Chondrocyte (in vitro differentiated cells): Measurements from ENCODE around the gene MAGEA9B. TPM values are rescaled to one million over a fixed set of nuclear protein-coding genes. Genes with fewer than 3 reads are reported as not detected.
"Not testable (repeated sequence)": the region's sequence is repeated elsewhere in the genome, so short reads cannot be mapped to it uniquely, and the experiment has no call there.

Experiments used
- DNase-seq: peaks from one replicate; pipeline ENCODE4 v3.0.0; 2021; ENCODE audit warnings: mixed read lengths, low spot score
- H3K27ac Mint-ChIP-seq: one replicate; pipeline ENCODE4 v1.8.0; 2021; ENCODE audit warnings: mild to moderate bottlenecking, moderate library complexity, mixed read lengths; ENCODE audit not compliant: unreplicated experiment
- H3K27me3 Mint-ChIP-seq: 2 replicates; pipeline ENCODE4 v1.8.0; 2021; ENCODE audit warnings: low read depth, mixed read lengths
- H3K36me3 Mint-ChIP-seq: 2 replicates; pipeline ENCODE4 v1.8.0; 2021; ENCODE audit warnings: low read depth, mixed read lengths
- H3K4me1 Mint-ChIP-seq: 2 replicates; pipeline ENCODE4 v1.8.0; 2021; ENCODE audit warnings: low read depth, mild to moderate bottlenecking, mixed read lengths
- H3K4me3 Mint-ChIP-seq: one replicate; pipeline ENCODE4 v1.8.0; 2021; ENCODE audit warnings: mild to moderate bottlenecking, moderate library complexity, mixed read lengths; ENCODE audit not compliant: unreplicated experiment
- H3K9me3 Mint-ChIP-seq: 2 replicates; pipeline ENCODE4 v1.8.0; 2021; ENCODE audit warnings: low read depth, mixed read lengths
- total RNA-seq: library from RNA; stranded (reverse); gene quantifications from 3 replicates; pipeline ENCODE4 v1.2.1, GENCODE V29; 2021
- TF ChIP-seq, protein P1 (sequence below): fragments of 200-600 bp; sonication (generic); IDR thresholded peaks from 2 replicates; pipeline ENCODE4 v1.5.0; 2021; ENCODE audit warnings: antibody characterized with exemption, mild to moderate bottlenecking, moderate library complexity

MAGEA9B gene
- total RNA-seq, 1 donor from 2014 or later: not detected

DNA sequence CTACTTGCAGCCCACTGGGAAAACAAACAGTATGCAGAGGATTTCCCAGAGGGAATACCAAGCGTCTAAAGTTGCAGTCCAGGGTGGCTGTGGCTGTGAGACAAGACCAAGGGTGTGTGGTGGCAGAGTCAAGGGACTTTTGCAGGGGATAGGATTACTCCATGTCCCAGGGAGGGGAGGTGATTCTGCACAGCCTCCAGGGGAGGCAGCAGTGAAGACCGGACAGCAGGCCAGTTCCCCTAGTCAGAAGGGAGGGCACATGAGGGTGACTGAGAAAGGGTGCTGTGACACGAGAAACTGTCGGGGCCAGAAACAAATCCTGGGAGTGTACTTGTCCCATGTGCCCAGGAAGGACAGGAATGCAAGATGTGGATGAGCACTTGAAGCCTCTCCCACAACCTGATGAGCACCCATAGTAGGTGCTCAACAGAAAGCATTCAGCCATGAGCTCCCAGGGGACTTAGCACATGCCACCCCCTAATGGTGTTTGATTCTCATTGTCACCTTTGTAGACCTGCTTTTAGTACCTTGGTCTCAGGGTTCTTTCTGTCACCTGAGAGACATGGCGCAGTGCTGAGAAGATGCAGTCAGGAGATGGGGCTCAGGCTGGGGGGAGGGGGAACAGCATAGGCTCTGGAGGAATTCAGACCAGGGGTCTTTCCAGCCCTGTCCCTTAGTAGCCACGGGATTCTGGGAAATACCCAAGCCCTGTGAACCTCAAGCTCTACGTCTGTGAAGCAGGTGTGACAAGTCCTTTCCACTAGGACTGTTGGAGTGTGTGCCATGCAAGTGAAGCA is 19.4 kb downstream of the MAGEA9B start:
- TF ChIP-seq, protein P1, sequence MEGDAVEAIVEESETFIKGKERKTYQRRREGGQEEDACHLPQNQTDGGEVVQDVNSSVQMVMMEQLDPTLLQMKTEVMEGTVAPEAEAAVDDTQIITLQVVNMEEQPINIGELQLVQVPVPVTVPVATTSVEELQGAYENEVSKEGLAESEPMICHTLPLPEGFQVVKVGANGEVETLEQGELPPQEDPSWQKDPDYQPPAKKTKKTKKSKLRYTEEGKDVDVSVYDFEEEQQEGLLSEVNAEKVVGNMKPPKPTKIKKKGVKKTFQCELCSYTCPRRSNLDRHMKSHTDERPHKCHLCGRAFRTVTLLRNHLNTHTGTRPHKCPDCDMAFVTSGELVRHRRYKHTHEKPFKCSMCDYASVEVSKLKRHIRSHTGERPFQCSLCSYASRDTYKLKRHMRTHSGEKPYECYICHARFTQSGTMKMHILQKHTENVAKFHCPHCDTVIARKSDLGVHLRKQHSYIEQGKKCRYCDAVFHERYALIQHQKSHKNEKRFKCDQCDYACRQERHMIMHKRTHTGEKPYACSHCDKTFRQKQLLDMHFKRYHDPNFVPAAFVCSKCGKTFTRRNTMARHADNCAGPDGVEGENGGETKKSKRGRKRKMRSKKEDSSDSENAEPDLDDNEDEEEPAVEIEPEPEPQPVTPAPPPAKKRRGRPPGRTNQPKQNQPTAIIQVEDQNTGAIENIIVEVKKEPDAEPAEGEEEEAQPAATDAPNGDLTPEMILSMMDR: no peak
- H3K36me3 Mint-ChIP-seq: no peaks in the 10 kb centered on the region
- no peaks in the 10 kb centered on the region for H3K27me3 Mint-ChIP-seq
- H3K4me1 Mint-ChIP-seq: peaks cover 13% of the 10 kb centered on the region
- no peak overlapping the region for H3K27ac Mint-ChIP-seq
- no peak for DNase-seq
- H3K9me3 Mint-ChIP-seq: peaks cover 8% of the 10 kb centered on the region
- no peak overlapping the region for H3K4me3 Mint-ChIP-seq

DNA sequence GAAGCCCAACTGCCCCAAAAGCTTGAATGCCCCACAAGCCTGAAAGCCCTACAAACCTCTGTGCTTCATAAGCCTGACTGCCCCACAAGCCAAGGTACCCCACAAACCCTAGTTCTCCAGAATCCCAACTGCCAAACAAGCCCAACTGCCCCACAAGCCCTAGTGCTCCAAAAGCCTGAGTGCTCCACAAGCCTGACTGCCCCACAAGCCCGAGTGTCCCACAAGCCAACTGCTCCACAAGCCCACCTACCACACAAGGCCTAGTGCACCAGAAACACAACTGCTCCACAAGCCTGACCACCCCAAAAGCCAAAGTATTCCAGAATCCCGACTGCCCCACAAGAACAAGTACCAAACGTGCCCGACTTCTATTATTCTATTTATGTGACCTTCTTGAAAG is 23.9 kb downstream of the MAGEA9B start:
- no peak overlapping the region for H3K27ac Mint-ChIP-seq
- peaks cover 7% of the 10 kb centered on the region for H3K9me3 Mint-ChIP-seq
- no peak overlapping the region for H3K4me3 Mint-ChIP-seq
- TF ChIP-seq, protein P1: no peak
- no peaks in the 10 kb centered on the region for H3K27me3 Mint-ChIP-seq
- no peaks in the 10 kb centered on the region for H3K4me1 Mint-ChIP-seq
- no peaks in the 10 kb centered on the region for H3K36me3 Mint-ChIP-seq
- DNase-seq: no peak

DNA sequence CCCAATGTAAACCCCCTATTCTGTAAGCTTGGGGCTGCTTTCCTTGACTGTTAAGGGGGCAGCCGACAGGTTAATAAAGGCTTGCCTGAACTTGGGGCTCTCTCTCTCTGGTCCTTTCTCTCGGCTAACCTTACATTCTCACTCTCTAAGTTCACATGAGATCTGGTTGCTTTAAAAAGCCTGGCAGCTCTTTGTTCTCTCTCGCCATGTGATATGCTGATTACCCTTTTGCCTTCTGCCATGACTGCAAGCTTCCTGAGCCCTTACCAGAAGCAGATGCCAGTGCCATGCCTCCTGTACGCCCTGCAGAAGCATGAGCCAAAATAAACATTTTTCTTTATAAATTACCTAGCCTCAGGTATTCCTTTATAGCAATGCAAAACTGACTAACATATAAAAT is 32.0 kb downstream of the MAGEA9B start:
- H3K9me3 Mint-ChIP-seq: not testable (repeated sequence)

DNA sequence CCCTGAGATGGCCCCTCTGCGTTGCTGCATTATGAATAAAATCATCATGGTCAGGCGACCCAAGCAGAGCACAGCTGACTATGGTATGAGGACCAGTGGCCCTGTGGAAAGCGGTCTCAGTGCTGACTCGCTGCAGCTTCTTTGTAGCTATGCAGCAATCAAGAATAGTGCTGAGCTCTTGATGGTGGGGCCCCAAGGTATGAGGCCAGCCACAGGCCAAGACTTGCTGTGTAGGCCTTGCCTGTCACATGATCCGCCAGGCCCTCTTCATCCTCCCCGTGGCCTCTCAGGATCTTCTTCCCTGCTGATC is 35.4 kb downstream of the MAGEA9B start:
- not testable (repeated sequence) for H3K4me1 Mint-ChIP-seq, H3K4me3 Mint-ChIP-seq, H3K36me3 Mint-ChIP-seq, H3K27ac Mint-ChIP-seq, H3K27me3 Mint-ChIP-seq, DNase-seq, H3K9me3 Mint-ChIP-seq

More for the DNA sequence above, 32.0 kb downstream of the MAGEA9B start:
- H3K4me3 Mint-ChIP-seq, H3K27ac Mint-ChIP-seq, DNase-seq, H3K36me3 Mint-ChIP-seq, H3K4me1 Mint-ChIP-seq, H3K27me3 Mint-ChIP-seq: not testable (repeated sequence)

DNA sequence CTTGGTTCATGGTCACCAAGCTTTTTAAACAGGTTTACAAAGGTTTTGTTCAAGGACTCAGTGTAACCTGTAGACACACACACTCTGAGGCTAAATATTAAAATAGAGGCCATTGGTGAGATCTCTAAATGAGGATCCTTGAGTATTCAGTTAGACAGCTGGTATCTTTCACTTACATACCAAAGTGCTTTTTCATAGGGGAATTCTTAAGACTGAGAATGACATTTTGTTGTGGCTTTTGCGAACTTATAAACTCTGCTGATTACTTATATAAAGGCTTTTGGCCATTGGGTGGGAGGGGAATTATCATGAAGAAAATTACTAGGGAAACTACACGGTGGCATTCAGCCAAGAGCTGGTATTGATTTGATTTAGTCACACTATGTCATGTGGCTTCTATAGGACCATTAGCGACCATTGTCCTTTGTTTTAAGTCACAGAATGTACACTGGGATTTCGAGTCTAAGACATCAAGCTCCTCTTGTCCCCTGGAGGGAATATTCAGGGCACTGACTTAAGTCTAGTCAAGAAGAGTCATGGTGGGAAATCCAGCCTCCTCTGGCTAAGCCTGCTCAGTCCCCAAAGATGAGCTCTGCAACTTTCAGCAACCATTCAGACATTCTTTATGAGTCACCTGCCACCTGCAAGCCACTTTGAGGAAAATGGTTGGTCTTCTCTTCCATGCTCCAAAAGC is 35.9 kb downstream of the MAGEA9B start:
- H3K36me3 Mint-ChIP-seq, H3K4me1 Mint-ChIP-seq, H3K4me3 Mint-ChIP-seq, H3K27ac Mint-ChIP-seq, H3K9me3 Mint-ChIP-seq, H3K27me3 Mint-ChIP-seq, DNase-seq: not testable (repeated sequence)

DNA sequence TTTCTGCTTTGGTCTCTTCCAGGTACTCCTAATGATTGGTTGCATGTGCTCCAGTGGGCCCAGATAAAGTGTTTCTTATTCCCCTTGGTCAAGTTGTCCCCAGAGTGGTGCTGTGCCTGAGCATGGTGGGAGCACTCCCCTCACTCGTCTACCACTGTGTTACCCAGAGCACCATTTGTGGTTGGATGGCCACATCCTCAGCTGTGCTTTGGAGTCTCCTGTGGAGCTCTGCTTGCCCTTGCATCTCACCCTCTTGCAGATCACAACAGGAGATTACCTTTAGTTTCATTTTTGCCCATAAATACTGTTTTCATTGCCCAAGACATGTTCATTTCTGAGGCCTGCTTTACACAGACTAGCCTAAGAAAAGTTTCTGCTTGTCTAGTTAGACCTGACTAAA is 36.8 kb downstream of the MAGEA9B start:
- not testable (repeated sequence) for H3K4me1 Mint-ChIP-seq, H3K9me3 Mint-ChIP-seq, H3K27me3 Mint-ChIP-seq, H3K27ac Mint-ChIP-seq, H3K36me3 Mint-ChIP-seq, DNase-seq, H3K4me3 Mint-ChIP-seq

DNA sequence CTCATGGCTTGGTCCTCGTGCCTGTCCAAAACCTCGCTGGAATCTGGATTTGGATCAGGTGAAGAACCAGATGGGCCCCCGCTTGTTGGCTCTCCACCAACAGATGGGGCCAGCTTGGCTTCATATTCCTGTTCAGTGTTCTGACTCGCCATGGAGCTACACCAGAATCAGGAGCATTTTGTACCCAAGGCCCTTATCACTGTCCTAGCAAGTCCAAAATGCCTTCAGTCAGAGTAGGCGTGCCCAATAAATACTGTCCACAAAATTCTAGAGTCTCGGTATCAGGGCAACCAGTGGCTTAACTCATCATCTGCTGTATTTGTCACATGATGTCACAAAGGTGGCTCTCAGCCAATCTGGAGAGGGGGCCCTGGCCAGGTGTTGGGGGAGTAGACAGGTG is 37.6 kb downstream of the MAGEA9B start, which contains the start of gene HSFX3:
TSS of gene HSFX3 (minus strand) at position 224 of the 400 bp plus-strand sequence. CDS start at position 152, 72 bp downstream.
- not testable (repeated sequence) for H3K4me3 Mint-ChIP-seq, DNase-seq, H3K36me3 Mint-ChIP-seq, H3K27ac Mint-ChIP-seq, H3K4me1 Mint-ChIP-seq, H3K27me3 Mint-ChIP-seq, H3K9me3 Mint-ChIP-seq

DNA sequence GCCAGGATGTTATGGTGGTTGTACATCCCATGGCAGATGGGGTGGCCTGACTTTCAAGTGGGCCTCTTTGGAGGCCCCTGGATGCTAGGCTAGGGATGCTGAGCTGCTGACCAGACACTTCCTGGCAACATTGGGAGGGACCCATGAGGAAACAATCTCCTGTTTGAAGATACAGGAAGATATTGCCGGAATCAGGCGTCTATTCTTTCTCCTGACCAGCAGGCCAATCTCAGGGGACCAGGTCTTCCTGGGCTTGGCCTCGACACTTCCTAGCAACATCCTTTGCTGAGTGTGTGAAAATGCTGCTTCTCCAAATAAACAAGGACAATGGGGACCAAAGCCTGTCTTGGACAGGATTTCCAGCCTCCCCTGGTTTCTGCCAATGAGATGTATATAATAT is 39.5 kb downstream of the MAGEA9B start:
- H3K27ac Mint-ChIP-seq, H3K9me3 Mint-ChIP-seq, DNase-seq, H3K36me3 Mint-ChIP-seq, H3K27me3 Mint-ChIP-seq, H3K4me1 Mint-ChIP-seq, H3K4me3 Mint-ChIP-seq: not testable (repeated sequence)

DNA sequence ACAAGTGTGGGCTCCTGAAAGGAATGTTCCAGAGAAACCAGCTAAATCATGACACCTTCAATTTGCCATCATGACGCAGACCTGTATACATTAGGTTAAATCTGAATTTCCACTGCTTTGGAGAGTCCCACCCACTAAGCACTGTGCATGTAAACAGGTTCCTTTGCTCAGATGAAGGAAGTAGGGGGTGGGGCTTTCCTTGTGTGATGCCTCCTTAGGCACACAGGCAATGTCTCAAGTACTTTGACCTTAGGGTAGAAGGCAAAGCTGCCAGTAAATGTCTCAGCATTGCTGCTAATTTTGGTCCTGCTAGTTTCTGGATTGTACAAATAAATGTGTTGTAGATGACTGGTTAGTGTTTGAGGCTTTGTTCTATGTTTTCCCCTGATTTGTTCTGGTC is 40.3 kb downstream of the MAGEA9B start:
- H3K4me3 Mint-ChIP-seq, H3K9me3 Mint-ChIP-seq, DNase-seq, H3K27me3 Mint-ChIP-seq, H3K27ac Mint-ChIP-seq, H3K4me1 Mint-ChIP-seq, H3K36me3 Mint-ChIP-seq: not testable (repeated sequence)
